Adipocyte (in vitro differentiated cells): ENCODE measurements around the gene REXO1.

Source experiments
- DNase-seq: peaks from one replicate; pipeline ENCODE4 v3.0.0-alpha.2; 2015; ENCODE audit warnings: low read depth
- H3K27me3 ChIP-seq: replicated peaks from 2 replicates; pipeline ENCODE4 v1.7.0; 2013; ENCODE audit warnings: mild to moderate bottlenecking, low read length, moderate library complexity; ENCODE audit not compliant: control insufficient read depth, insufficient read depth
- H3K36me3 ChIP-seq: 2 replicates; pipeline ENCODE4 v1.7.0; 2013; ENCODE audit warnings: low read length, mild to moderate bottlenecking, moderate library complexity; ENCODE audit not compliant: control insufficient read depth, insufficient read depth, severe bottlenecking
- H3K4me1 ChIP-seq: 2 replicates; pipeline ENCODE4 v1.7.0; 2013; ENCODE audit warnings: mild to moderate bottlenecking, low read length, moderate library complexity; ENCODE audit not compliant: control insufficient read depth, insufficient read depth
- H3K4me3 ChIP-seq: 2 replicates; pipeline ENCODE4 v1.7.0; 2013; ENCODE audit warnings: mild to moderate bottlenecking, low read length, moderate library complexity
- H3K9ac ChIP-seq: 2 replicates; pipeline ENCODE4 v1.7.0; 2013; ENCODE audit warnings: mild to moderate bottlenecking, low read length, moderate library complexity
- H3K9me3 ChIP-seq: 2 replicates; pipeline ENCODE4 v1.7.0; 2013; ENCODE audit warnings: mild to moderate bottlenecking, low read length, moderate library complexity; ENCODE audit not compliant: control insufficient read depth

The REXO1 gene

DNA sequence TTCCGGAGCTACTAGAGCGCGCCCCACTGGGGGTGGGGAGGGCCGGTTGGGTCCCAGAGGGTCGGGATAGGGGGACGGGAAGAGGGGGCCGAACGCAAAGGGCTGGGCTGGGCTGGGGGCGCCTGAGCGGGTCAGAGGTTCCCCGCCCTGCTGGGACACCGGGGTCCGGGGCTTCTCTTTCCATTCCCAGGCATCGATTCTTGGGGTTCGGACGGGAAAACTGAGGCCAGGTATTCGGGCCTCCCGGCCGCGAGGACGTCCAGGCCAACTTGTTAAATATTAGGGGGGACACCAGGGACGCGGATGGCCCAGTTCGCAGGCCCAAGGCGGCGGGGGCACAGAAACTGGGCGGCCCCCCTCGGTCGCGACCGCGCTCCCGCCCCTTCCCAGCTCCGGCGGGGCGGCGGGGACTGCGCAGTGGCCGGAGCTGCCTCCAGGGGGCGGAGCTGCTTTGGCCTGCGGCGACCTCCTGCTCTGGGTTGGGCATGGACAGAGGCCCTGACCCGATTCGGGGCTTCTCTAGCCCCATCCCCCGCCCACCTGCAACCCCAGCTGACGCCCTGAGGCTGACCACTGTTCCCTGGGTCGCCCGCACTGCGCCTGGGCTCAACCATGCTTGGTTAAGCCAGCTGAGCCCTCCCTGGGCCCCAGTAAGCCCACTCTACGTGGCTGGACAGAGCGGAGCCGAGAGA is 16.3 kb upstream of the REXO1 start:
- peak overlapping the region; percentile 84 for H3K4me3 ChIP-seq
- peaks cover 18% of the 10 kb centered on the region for H3K4me1 ChIP-seq
- H3K27me3 ChIP-seq, result no peaks in the 10 kb centered on the region
- no peaks in the 10 kb centered on the region for H3K9me3 ChIP-seq
- peak overlapping the region; percentile 89 for H3K9ac ChIP-seq
- peak; percentile 76 for DNase-seq
- H3K36me3 ChIP-seq, result no peaks in the 10 kb centered on the region

DNA sequence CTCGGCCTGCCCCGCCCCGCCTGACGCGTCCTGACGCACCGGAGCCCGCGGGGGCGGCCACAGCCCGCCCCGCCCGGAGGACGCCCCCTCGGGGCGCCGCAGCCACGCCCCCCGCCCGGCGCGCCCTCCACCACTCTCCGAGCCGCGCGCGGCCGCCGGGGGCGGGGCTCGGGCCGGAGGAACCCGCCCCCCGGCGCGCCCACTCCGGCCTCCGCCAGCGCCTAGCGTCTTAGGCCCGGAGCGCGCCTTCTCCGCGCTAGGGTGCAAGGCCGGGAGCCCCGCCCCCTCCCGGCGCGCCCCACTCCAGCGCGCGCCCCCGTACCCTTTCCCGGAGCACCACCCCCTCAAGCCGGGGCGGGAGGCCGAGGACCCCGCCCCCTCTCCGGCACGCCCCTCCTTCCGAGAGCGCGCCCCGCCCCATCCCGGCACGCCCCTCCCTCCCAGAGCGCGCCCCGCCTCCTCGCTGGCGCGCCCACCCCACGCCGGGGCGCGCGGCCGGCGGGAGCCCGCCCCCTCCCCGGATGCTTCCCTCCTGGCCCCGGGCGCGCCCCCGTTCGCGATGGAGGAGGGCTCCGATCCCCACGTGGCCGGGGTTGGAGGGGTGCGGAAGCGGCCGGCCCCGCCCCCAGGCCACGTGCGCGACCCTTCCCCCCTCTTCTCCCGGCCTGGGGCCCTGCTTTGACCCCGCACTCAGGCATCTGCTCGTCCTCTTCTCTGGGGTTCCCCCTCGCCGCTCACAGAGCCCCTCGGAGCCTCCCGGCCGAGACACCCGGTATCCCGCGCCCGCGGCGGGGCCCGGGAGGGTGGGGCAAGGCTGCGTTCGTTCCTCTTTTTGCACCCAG is 15.6 kb upstream of the REXO1 start:
- no peaks in the 10 kb centered on the region for H3K9me3 ChIP-seq
- H3K9ac ChIP-seq, result peak overlapping the region; percentile 89
- peak overlapping the region; percentile 84 for H3K4me3 ChIP-seq
- no peaks in the 10 kb centered on the region for H3K27me3 ChIP-seq
- H3K36me3 ChIP-seq, result no peaks in the 10 kb centered on the region
- peaks cover 18% of the 10 kb centered on the region for H3K4me1 ChIP-seq
- DNase-seq, result peak; percentile 97

DNA sequence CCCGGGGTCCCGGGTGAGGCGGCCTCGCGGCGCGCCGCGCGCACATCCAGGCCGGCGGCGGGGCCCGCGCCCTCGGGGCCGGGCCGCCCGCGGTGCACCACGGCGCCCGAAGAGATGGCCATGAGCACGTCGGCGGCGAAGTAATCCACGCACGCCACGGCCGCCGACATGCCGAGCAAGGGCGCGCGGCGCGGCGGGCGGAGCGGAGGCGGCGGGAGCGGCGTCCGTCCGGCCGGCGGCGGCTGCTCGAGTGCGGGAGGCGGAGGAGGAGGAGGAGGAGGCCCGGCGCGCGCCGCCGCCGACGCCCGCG is 15.0 kb upstream of the REXO1 start, which contains the start of gene KLF16:
Gene KLF16 (minus strand): TSS at position 252 of the 310 bp plus-strand sequence. CDS start 82 bp downstream, at position 170.
- no peaks in the 10 kb centered on the region for H3K36me3 ChIP-seq
- H3K4me1 ChIP-seq, result peaks cover 18% of the 10 kb centered on the region
- peak within 1 kb of the TSS; percentile 86 for H3K4me3 ChIP-seq
- no peak for DNase-seq
- no peaks in the 10 kb centered on the region for H3K27me3 ChIP-seq
- H3K9ac ChIP-seq, result peak within 1 kb of the TSS; percentile 89
- no peaks in the 10 kb centered on the region for H3K9me3 ChIP-seq

DNA sequence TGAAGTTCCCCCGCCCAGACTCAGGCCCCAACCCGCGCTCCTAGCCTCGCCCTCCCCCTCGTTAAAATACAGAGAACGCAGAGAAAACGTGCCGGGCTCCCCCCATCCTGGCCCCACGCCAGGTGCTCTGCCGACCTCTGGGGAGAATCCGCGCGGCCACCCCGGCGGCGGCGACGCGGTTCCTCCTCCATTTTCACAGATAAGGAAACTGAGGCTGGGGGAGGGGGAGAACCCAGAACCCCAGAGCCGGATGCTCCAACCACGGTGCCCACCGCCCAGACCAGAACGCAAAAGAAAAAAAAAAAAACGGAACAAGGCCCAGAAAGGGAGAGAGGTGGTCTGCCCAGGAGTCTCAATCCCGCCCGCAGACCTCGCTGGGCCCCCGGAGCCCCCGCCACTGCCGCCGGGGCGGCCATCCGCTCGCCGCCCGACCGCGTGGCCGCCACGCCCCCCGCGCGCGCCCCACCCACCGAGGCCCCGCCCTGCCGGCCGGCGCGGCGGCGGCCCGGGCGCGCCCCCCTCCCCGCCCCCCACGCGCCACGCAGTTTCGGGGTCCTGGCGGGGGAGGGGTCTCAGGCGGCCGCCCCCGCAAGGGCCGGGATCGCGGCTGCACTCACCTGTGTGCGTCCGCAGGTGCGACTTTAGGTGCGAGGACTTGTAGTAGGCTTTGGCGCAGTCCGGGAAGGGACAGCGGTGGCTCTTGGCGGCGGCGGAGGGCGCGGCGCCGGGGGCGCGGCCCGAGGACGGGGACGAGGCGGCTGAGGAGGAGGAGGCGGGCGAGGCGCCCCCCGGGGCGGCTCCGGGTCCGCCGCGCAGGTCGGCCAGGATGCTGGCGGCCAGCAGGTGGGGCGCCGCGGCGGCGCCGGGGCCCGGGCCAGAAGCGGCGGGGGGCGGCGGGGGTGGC is 14.4 kb upstream of the REXO1 start:
- no peaks in the 10 kb centered on the region for H3K27me3 ChIP-seq
- DNase-seq, result peak; percentile 69
- H3K9ac ChIP-seq, result peak overlapping the region; percentile 83
- H3K9me3 ChIP-seq, result no peaks in the 10 kb centered on the region
- peak overlapping the region; percentile 86 for H3K4me3 ChIP-seq
- no peaks in the 10 kb centered on the region for H3K36me3 ChIP-seq
- peaks cover 19% of the 10 kb centered on the region for H3K4me1 ChIP-seq

DNA sequence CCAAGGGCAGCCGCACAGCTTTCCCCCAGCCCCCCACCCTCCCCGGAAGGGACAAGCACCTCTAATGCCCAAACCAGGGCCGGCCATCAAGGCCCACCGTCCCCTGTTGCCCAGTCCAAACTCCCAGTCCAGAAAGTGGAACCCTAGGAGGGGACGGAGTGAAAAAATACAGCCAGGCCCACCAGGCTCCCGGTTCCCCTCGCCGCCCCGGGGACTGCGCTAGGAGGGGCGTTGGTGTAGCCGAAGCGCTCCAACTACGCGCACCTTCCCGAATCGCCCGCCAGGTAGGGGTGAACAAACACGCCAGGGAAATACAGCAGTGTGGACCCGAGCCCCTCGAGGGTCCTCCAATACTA is 13.8 kb upstream of the REXO1 start:
- Histone ChIP-seq H3K36me3 (no peaks in the 10 kb centered on the region), H3K9me3 (no peaks in the 10 kb centered on the region), H3K27me3 (no peaks in the 10 kb centered on the region), H3K4me3 (peak overlapping the region; percentile 86), H3K4me1 (peaks cover 24% of the 10 kb centered on the region), H3K9ac (peak overlapping the region; percentile 83)
- no peak for DNase-seq

DNA sequence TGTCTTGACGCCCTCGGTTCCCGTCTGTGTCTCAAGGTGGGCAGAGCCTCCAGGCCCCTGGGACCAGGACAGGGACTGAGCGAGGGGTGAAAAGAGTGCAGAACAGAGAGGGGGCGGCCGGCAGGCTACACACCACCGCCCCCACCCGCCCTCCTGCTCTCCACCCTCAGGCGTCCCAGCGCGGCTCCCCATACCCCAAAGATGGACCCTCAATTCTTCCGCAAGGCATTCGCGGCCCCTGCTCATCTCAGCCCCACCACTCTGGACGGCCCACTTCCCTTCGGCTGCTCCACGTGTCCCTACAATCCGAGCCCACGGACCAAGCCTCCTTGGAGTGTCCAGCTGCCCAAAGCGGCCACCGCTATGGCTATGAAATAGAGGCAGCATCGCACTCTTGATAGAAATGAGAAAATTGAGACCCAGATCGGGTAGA is 13.3 kb upstream of the REXO1 start:
- peak; percentile 52 for DNase-seq
- Histone ChIP-seq H3K27me3 (no peaks in the 10 kb centered on the region), H3K9me3 (no peaks in the 10 kb centered on the region), H3K4me1 (peaks cover 26% of the 10 kb centered on the region), H3K36me3 (no peaks in the 10 kb centered on the region), H3K9ac (peak overlapping the region; percentile 83), H3K4me3 (peak overlapping the region; percentile 86)

DNA sequence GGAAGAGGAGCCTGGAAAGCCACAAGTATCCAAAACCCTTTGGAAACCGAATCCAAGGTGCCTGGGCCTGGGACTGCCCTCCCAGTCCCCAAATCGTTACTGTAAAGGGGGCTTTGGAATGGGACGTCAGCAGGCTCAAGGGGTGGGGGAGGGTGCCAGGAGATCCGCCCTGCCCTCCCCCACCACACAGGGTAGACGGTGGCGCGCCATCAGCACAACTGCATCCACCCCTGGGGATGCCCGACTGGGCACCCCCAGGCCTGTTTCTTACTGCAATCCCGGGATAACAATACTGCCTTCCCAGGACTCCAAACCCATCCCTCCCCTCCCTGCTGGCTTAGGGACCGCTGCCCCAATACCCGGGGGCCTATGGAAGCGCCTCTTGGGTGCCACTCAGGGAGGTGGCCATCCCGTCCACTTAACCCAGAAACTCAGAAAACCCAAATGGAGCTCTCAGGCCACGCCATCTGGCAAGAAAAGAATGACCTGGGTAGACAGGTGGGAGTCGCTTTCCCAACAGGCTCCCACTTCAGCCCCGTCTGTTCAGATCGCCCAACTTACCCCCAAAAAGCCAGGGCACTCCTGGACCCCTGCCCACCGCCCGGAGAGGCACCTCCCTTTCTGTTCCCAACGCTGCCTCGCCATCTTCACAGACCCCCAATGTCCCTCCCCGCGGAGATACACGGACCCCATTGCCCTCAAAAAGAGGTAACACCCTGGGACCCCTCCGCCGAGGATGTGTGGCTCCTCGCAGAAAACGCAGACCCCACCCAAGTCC is 12.7 kb upstream of the REXO1 start:
- H3K4me1 ChIP-seq, result peaks cover 32% of the 10 kb centered on the region

DNA sequence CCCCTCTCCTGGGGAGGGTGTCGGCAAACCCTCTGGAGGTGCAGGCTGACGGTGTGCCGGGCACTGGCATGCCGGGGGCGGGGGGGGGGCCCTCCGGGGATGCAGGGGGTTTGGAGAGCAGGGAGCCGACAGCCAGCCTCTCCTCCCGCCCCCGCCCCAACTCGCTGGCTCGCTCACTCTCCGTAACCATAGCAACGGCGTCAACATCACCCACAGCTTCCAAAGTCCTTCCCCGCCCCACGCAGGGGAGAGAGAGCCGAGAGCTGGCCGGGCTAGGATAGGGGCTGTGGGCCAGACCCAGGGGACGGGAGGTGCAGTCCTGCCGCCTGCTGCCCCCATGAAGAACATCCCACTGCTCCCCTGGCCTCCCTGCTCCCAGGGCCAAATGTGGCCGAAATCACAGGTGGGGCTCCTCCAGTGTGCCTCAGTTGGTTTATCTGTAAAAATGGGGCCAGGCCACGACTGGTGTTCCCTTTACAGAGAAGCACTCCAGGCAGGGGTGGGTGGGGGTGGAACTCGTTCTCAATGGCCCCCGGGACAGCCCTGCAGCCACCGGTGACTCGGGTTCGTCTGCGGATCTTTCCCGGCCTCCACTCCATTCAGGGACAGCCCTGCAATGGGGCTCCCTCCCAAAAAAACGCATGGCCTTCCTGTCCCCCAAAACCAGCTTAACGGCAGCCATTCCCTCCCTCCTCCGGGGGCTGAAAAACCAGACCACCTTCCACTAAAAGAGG is 11.9 kb upstream of the REXO1 start:
- Histone ChIP-seq H3K4me3 (peak overlapping the region; percentile 86), H3K27me3 (no peaks in the 10 kb centered on the region)
- DNase-seq, result peak; percentile 90

More for the DNA sequence above, 12.7 kb upstream of the REXO1 start:
- H3K4me3 ChIP-seq, result peak overlapping the region; percentile 86
- no peaks in the 10 kb centered on the region for H3K36me3 ChIP-seq
- H3K9ac ChIP-seq, result peak overlapping the region; percentile 83
- no peaks in the 10 kb centered on the region for H3K9me3 ChIP-seq
- DNase-seq, result no peak
- no peaks in the 10 kb centered on the region for H3K27me3 ChIP-seq

DNA sequence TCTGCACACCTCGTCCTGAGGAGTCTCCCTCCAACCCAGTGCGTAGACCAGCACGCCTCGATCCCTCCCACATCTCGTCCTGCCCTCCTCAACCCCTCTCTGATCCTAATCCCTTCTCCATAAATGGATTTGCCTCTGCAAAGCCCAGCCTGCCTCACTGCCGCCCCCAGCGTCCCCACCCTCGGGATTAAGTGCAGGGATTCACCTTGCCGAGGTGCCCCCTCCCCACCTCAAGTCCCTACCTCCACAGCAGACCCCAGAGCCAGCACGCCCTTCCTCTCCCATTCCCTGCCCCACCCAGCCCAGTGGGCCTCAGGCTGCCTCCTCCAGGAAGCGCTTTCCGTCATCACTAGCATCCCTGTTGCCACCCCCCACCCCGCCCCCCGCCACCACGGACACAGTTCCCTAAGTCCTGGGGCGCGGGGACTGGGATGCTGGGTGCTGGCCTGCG is 11.1 kb upstream of the REXO1 start:
- peaks cover 41% of the 10 kb centered on the region for H3K4me1 ChIP-seq
- no peaks in the 10 kb centered on the region for H3K9me3 ChIP-seq
- no peak for DNase-seq
- no peaks in the 10 kb centered on the region for H3K27me3 ChIP-seq
- no peak overlapping the region for H3K9ac ChIP-seq
- no peak overlapping the region for H3K4me3 ChIP-seq
- H3K36me3 ChIP-seq, result no peaks in the 10 kb centered on the region

More for the DNA sequence above, 11.9 kb upstream of the REXO1 start:
- Histone ChIP-seq H3K4me1 (peaks cover 39% of the 10 kb centered on the region), H3K9ac (peak overlapping the region; percentile 51), H3K9me3 (no peaks in the 10 kb centered on the region), H3K36me3 (no peaks in the 10 kb centered on the region)
